ELF-1 (cell line): Measurements from ENCODE around the gene IL17RC.
"Not testable (repeated sequence)": the region's sequence is repeated elsewhere in the genome, so short reads cannot be mapped to it uniquely, and the experiment has no call there.

Source experiments
- DNase-seq: peaks from one replicate; pipeline ENCODE4 v3.0.0-alpha.2; 2016; ENCODE audit warnings: low read depth, low spot score

The IL17RC gene, protein sequence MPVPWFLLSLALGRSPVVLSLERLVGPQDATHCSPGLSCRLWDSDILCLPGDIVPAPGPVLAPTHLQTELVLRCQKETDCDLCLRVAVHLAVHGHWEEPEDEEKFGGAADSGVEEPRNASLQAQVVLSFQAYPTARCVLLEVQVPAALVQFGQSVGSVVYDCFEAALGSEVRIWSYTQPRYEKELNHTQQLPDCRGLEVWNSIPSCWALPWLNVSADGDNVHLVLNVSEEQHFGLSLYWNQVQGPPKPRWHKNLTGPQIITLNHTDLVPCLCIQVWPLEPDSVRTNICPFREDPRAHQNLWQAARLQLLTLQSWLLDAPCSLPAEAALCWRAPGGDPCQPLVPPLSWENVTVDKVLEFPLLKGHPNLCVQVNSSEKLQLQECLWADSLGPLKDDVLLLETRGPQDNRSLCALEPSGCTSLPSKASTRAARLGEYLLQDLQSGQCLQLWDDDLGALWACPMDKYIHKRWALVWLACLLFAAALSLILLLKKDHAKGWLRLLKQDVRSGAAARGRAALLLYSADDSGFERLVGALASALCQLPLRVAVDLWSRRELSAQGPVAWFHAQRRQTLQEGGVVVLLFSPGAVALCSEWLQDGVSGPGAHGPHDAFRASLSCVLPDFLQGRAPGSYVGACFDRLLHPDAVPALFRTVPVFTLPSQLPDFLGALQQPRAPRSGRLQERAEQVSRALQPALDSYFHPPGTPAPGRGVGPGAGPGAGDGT

DNA sequence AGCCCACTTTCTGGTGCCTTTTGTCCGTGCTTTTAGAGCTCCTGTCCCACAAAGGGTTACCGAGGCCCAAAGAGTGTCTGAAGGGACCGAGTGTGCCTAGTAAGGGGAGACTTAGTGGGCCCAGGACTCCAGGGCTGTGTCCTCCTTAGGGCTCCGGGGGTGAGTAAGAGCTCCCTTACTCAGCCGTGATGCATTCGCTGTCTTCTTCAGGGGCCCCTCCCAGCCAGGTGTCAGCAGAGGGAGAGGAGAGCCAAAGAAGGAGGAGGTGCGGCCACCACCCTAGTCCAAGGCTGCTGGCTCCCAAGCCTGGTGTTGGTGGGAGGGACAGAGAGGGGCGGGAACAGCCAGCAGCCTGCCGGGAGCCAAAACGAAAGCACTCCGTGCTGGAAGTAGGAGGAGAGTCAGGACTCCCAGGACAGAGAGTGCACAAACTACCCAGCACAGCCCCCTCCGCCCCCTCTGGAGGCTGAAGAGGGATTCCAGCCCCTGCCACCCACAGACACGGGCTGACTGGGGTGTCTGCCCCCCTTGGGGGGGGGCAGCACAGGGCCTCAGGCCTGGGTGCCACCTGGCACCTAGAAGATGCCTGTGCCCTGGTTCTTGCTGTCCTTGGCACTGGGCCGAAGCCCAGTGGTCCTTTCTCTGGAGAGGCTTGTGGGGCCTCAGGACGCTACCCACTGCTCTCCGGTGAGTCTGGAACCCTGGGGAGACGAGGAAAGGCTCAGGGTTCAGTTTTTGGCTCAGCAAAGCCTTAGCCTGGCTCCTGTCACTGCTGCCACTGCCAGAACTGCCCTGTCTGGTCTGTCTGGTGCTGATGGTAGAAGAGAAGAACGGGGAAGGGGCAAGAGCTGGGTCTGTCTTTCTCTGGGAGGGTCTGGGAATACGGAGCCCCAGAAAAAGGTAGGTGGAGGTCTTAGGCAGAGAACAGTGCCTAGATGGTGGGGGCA lies at the start of gene IL17RC:
Gene IL17RC, plus strand, starts transcription at position 365 of the 947 bp plus-strand sequence. Its CDS starts 218 bp downstream, at position 583.
- peak; percentile 91 for DNase-seq

DNA sequence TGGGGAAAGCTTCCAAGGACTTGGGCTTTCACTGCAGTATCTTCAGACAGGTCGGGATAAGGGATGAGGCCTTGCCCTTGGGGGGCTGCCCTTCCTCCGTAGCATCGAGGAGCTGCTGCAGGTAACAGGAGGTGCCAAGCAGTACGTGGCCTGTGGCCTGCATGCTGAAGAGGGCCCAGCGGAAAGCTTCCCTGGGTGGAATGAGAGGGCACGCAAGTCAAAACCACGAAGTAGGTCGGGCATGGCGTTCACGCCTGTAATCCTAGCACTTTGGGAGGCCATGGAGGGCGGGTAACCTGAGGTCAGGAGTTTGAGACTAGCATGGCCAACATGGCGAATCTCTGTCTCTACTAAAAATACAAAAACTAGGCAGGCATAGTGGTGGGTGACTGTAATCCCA lies 49.8 kb upstream of the IL17RC start:
- no peak for DNase-seq

DNA sequence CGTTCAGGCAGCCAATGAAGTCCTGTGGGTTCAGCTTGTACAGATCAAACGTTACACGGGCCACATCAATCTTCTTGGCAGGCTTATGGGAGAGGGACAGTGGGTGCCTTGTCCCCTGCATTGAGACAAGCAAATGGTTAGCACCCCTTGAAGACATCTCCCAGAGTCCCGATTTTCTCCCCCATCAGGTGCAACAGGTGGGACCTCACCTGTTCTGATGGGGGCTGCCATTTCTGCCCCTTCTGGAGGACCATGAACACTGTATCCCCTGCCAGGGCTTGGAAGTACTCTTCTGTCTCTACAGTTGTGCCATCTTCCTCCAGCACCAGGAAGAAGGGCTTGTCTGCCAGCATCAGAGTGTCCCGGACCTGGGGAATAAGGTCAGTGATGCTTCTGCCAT lies 46.9 kb upstream of the IL17RC start:
- DNase-seq, result no peak

DNA sequence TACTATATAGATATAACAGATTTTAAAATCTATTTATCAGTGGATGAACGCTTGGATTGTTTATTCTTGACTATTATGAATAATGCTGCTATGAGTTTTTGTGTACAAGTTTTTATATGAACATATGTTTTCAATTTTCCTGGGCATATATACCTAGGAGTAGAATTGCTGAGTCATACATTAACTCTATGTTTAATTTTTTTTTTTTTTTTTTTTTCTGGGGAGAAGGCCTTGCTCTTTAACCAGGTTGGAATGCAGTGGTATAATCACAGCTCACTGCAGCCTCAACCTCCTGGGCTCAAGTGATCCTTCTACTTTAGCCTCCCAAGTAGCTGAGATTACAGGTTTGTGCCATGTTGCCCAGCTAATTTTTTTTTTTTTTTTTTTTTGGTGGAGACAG lies 45.9 kb upstream of the IL17RC start:
- no peak for DNase-seq

DNA sequence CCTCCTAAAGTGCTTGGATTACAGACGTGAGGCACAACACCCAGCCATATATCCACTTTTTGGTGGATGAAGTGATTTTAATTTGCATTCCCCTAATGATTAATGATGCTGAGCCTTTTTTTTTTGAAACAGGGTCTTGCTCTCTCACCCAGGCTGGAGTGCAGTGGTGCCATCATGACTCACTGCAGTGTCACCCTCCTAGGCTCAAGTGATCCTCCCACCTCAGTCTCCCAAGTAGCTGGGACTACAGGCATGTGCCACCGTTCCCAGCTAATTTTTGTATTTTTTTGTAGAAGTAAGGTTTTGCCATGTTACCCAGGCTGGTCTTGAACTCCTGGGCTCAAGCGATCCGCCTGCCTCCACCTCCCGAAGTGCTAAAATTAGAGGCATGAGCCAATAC lies 44.8 kb upstream of the IL17RC start:
- not testable (repeated sequence) for DNase-seq

DNA sequence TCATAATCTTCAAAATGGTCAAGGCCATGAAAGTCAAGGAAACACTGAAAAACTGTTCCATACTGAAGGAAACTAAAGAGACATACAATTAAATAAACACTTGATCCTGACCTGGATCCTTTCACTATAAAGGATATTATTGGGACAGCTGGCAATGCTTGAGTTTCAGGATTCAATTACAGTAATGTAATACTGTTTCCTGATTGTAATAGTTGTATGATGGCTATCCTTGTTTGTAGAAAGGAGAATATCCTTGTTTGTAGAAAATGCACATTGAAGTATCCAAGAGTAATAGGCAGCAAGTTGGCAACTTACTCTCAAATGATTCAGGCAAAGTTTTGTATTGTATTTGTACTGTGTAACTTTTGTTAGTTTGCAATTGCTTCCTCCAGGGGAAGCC lies 41.5 kb upstream of the IL17RC start:
- DNase-seq, result no peak

DNA sequence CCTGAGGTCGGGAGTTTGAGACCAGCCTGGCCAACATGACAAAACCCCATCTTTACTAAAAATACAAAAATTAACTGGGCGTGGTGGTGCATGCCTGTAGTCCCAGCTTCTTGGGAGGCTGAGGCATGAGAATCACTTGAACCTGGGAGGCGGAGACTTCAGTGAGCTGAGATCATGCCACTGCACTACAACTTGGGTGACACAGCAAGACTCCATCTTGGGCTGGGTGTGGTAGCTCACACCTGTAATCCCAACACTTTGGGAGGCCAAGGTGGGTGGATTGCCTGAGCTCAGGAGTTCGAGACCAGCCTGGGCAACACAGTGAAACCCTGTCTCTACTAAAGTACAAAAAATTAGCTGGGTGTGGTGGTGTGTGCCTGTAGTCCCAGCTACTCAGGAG lies 40.6 kb upstream of the IL17RC start:
- not testable (repeated sequence) for DNase-seq

DNA sequence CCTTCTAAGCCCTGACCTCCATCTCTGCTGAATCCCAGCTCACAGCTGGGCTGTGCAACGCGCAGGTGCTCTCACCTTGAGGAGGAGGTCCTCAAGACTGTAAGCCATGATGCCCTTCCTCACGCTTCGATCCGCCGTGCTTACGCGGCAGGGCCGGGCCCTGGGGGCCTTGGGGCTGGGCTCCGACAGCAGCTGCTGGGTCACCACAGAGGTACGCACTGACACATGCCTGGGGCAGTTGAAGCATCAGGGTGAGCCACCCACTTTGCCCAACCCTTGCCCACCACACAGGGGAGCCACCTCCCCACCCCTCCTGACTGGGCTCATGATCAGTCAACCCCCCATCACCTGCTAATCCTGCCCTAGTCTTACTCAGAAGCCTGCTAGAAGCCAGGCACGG lies 39.9 kb upstream of the IL17RC start:
- DNase-seq, result peak; percentile 32

DNA sequence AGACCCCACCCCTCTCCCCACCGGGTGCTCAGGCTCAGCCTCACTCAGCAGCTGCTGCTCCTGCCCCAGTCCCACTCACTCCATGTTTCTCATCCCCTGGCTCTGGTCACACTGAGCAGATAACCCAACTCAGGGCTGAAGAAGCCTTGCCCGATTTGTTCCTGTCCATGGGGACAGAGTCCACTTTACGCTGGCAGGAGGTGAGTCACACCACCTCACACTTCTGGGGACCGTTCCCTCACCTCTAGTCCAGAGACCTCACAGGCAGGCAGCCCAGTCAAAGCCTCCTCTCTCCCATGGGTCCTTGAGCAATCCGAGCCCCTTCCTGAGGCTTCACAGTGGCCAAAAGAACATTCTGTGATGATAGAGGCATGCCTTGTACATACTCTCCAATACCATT lies 38.2 kb upstream of the IL17RC start:
- no peak for DNase-seq

DNA sequence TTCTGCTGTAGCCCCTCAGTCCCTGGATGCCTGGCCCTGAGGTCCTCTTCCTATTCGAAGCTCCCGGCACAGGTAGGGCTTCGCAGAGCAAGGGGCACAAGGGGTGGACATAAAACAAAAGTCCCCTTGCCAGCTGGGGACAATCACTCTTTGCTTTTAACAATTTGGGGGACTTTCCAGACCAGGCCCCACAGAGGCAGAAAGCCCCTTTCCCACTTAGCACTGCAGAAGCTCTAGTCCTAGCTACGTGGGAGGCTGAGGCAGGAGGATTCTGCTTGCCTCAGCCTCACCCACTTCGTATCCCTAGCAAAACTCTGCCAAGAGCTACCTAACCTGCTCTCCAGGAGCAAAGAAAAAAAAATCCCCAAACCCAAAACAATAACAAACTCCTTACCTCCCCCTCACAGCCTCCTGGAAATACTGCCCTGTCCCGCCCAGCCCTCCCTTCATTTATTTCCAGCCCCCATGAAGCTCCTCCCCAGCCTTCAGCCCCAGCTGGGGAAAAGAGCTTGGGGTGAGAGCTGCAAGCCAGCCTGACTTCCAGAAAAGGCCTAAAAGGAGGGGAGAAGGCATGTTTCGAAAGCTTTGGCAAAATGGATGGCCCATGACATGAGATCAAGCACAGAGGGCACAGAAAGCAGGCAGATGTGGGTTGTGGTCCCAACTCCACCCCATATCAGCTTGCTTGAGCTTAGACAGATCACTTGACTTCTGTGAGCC lies 36.9 kb upstream of the IL17RC start, which contains the start of gene CIDEC:
Gene CIDEC, minus strand, starts transcription at position 424 of the 720 bp plus-strand sequence. CDS start 1,767 bp downstream, outside the sequence.
- DNase-seq, result peak; percentile 60

DNA sequence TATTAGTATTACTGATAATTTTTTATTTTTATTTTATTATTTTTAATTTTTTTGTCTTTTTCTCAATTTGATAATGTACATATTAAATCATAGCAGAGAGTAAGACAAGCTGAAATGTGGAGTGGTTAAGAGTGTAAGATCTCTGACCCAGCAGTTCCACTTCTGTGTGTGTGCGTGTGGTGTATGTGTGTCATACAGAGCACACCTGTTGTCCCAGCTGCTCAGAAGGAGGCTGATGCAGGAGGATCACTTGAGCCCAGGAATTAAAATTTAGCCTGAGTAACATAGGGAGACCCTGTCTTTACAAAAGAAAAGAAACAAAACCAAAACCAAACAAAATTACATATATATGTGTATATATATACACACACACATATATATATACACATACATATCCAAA lies 35.5 kb upstream of the IL17RC start:
- DNase-seq, result no peak

DNA sequence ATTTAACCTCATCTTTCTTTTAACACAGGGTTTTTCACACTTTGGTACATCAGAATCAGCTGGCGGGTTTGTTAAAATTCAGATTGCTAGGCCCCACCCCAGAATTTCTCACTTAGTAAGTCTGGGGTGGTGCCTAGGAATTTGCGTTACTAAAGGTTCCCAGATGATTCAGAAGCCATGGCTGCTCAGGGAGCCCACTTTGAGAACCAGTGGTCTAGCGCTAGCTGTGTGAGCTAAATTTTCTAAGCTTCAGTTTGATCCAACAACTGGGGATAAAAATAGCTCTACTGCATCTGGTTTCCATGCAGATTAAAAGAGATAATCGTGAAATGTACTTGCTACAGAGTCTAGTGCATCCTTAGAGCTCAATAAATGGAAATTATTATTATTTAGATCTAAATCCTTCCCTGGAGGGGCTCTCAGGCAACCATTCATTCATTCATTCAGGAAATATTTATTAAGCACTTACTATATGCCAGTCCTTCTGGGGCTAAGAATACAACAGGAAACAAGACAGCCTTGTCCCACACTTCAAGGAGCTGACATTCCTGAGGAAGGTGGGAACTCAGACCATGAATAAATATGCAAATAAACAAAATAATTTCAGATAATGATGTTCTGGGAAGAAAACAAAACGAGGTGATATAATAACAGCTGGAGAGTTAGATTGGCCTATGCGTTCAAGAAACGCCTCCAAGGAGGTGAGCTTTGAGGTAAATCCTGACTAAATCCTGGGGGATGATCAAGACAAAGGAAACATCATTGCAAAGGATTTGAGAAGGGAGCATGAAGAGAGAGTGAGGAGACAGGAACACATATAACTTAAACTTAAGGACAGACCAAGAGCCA lies 33.0 kb upstream of the IL17RC start:
- peak; percentile 21 for DNase-seq

DNA sequence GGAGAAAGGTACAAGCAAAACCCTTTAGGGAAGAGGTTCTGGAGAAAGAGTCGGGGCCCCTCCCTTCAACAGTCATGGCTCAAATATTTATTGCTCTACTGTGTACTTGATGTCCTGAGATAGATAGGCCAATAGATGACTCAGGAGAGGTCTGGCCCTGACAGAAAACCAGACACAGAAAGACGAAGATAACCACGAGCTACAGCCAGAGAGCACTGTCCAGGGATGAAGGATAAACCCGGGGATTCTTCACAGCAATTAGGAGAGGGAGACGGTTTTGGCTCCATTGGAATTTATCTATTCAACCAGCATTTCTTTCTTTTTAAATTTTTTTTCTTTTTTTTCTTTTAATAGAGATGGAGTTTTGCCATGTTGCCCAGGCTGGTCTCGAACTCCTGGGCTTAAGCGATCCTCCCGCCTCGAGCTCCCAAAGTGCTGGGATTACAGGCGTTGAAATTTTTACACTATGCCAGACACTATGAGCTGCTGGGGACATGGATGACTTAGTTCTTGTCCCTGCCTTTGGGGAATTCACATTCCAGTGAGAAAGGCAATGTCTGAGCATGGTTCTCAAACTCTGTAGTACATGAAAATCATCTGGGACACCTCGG lies 32.2 kb upstream of the IL17RC start:
- DNase-seq, result peak; percentile 87

DNA sequence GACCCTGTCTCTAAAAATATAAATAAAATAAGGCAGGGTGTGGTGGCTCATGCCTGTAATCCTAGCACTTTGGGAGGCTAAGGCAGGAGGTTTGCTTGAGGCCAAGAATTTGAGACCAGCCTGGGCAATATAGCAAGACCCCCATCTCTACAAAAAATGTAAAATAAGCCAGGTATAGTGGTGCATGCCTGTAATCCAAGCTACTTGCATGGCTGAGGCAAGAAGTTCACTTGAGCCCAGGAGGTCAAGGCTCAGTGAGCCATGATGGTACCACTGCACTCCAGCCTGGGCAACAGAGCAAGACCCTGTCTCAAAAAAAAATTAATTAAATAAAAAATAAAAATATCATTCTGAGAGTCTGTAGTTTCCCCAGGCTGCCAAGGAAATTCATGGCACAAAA lies 30.6 kb upstream of the IL17RC start:
- no peak for DNase-seq

DNA sequence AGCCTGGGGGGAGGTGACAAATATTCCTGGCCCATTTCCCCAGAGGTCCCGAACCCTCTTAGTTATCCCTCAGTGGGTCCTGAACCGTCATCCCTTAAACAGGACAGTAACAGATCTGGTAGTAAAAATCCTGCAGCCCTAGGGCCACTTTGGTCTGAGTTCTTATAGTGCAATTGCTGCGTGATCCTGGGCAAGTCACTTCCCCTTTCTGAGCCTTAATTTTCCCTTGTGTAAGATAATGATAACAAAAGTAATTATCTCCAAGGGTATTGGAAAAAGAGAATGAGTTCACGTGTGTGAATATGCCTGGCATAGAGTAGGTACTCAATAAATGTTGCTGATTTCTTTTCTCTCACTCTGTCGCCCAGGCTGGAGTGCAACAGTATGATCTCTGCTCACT lies 29.4 kb upstream of the IL17RC start:
- no peak for DNase-seq

DNA sequence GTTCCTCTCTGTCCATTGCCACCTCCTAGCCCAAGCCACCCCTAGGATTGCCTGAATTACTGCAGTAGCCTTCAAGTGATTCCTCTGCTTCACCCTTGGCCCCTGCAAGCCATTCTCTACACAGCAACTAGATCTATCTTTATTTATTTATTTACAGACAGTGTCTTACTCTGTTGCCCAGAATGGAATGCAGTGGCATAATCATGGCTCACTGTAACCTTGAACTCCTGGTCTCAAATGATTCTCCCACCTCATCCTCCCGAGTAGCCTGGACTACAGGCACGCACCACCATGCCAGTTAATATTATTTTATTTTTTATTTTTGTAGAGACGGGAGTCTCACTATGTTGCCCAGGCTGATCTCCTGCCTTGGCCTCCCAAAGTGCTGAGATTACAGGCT lies 28.4 kb upstream of the IL17RC start:
- no peak for DNase-seq

DNA sequence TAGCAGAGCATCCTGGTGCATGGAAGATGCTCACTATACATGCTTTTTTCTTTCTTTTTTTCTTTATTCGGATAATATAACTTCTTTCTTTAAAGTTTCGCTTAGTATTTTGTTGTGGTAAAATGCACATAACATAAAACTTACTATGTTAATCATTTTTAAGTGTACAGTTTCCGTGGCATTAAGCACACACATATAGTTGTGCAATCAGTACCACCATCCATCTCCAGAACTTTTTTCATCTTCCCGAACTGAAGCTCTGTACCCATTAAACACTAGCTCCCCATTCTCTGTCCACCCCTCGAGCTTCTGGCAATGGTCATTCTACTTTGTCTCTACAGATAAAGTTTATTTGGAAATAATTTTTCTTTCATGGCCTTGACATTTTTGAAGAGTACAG lies 27.5 kb upstream of the IL17RC start:
- DNase-seq, result no peak

DNA sequence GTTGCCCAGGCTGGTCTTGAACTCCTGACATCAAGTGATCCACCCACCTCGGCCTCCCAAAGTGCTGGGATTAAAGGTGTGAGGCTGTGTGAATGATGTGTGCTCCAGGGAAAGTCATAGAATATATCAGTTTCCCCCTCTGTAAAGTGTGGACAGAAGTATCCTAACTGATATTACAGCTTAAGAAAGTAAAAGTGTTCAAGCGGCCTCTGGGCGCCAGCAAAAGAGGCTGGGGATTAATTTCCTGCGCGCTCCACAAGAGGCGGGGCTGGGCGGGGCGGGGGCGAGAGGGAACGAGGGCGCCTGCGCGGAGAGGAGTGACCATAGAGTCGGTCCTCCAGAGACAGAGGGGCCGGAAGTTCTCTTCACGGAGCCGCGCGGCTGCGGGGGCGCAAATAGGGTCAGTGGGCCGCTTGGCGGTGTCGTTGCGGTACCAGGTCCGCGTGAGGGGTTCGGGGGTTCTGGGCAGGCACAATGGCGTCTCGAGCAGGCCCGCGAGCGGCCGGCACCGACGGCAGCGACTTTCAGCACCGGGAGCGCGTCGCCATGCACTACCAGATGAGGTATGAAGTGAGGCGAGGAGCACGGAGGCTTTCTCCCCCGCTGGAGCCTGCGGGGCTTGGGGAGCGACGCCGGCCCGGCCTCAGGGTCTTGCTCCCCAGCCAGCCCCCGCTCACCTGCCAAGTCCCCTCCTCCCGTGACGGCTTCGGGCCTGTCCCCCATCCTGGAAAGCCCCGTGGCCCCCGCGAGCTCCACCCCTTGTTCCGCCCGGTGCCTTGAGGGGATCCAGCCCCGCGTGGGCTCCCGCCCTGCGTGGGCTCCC lies 26.4 kb upstream of the IL17RC start, which contains the start of gene JAGN1:
Gene JAGN1, plus strand, starts transcription at position 362 of the 823 bp plus-strand sequence. Its CDS starts 113 bp downstream, at position 475.
- DNase-seq, result peak; percentile 91
